Fibroblast of villous mesenchyme (primary cell): ENCODE data around the gene OR10H1. TPM values are rescaled to one million over a fixed set of nuclear protein-coding genes. Genes with fewer than 3 reads are reported as not detected.
A peak's percentile ranks its signal among the peaks of the same experiment; 100 is the strongest.
"Not testable (repeated sequence)": the region's sequence is repeated elsewhere in the genome, so short reads cannot be mapped to it uniquely, and the experiment has no call there.

ENCODE experiments used
- DNase-seq: peaks from one replicate; pipeline ENCODE4 v3.0.0-alpha.2; 2010; ENCODE audit warnings: low read depth
- H3K4me3 ChIP-seq: 2 replicates; pipeline ENCODE4 v1.5.1; 2011; ENCODE audit warnings: low read depth, mild to moderate bottlenecking, low read length
- CTCF ChIP-seq: IDR thresholded peaks from 2 replicates; pipeline ENCODE4 v1.5.1; 2012; ENCODE audit warnings: low read depth, mild to moderate bottlenecking, low read length; ENCODE audit not compliant: insufficient read depth
- total RNA-seq: library from RNA; depleted of rRNA; stranded (reverse); fragments of >200 nt; gene quantifications from 2 replicates; pipeline ENCODE4 v1.2.3, GENCODE V29; 2012

The OR10H1 gene
- total RNA-seq, 1 donor, result not detected

GRCh38 chr19:15836330-15837220, 21.1 kb upstream of the OR10H1 start:
- TF ChIP-seq CTCF, result no peak
- H3K4me3 ChIP-seq, result peak overlapping the region; percentile 81
- peak; percentile 88 for DNase-seq

- H3K4me3 ChIP-seq, result peak overlapping the region; percentile 81
- not testable (repeated sequence) for DNase-seq
These were observed 20.3 kb upstream of the OR10H1 start for GRCh38 chr19:15835565-15836329.

GRCh38 chr19:15834232-15834631, 18.8 kb upstream of the OR10H1 start:
- DNase-seq, H3K4me3 ChIP-seq: not testable (repeated sequence)

GRCh38 chr19:15831626-15832025, 16.2 kb upstream of the OR10H1 start:
- DNase-seq, result no peak
- TF ChIP-seq CTCF, result no peak
- no peak overlapping the region for H3K4me3 ChIP-seq

- no peak overlapping the region for H3K4me3 ChIP-seq
- DNase-seq, result no peak
- TF ChIP-seq CTCF, result no peak
These were observed 14.3 kb upstream of the OR10H1 start for GRCh38 chr19:15829786-15830185.

- no peak for DNase-seq
- no peak overlapping the region for H3K4me3 ChIP-seq
- TF ChIP-seq CTCF, result no peak
These were observed 13.8 kb upstream of the OR10H1 start for GRCh38 chr19:15829306-15829698.

GRCh38 chr19:15828611-15829305, 13.3 kb upstream of the OR10H1 start:
- not testable (repeated sequence) for DNase-seq

GRCh38 chr19:15828121-15828610, 12.7 kb upstream of the OR10H1 start:
- H3K4me3 ChIP-seq, result no peak overlapping the region
- TF ChIP-seq CTCF, result no peak
- DNase-seq, result no peak

More at GRCh38 chr19:15828611-15829305, 13.3 kb upstream of the OR10H1 start:
- H3K4me3 ChIP-seq, result not testable (repeated sequence)
